Endothelial cell of umbilical vein (primary cell): ENCODE measurements around the gene CSNK1D. TPM values are rescaled to one million over a fixed set of nuclear protein-coding genes. Genes with fewer than 3 reads are reported as not detected.

ENCODE experiments used
- BruUV-seq: library from RNA; stranded (reverse); fragments of 400-500 nt; replicated peaks from 2 replicates; lab custom pipeline; 2021; lab: Mats Ljungman, UMichigan
- CTCF ChIA-PET: fragments of 300-600, 350-600 bp; sonication (Branson Sonifier 250); formaldehyde crosslinking; loops from one replicate; lab custom pipeline; 2021; ENCODE audit warnings: antibody characterized with exemption, inconsistent platforms; lab: Charles Lee
- POLR2A ChIA-PET: fragments of 300-600, 350-600 bp; sonication (Branson Sonifier 250); formaldehyde crosslinking; loops from one replicate; lab custom pipeline; 2021; ENCODE audit warnings: antibody characterized with exemption, inconsistent platforms; lab: Charles Lee
- DNase-seq: peaks from one replicate; pipeline ENCODE4 v3.0.0-alpha.2; 2011; ENCODE audit warnings: low read depth, low spot score
- FAIRE-seq: peaks from 2 replicates; lab custom pipeline; 2011; peaks lifted over from hg19 to GRCh38; lab: Jason Lieb, UNC
- H2AFZ ChIP-seq: 2 replicates; pipeline ENCODE4 v1.6.0; 2012; ENCODE audit warnings: low read depth, low read length, control low read depth, inconsistent platforms
- H3K27ac ChIP-seq: 2 replicates; pipeline ENCODE4 v1.5.1; 2011; ENCODE audit warnings: low read depth, mild to moderate bottlenecking, control low read depth, low read length, moderate library complexity; ENCODE audit not compliant: insufficient read depth
- H3K27me3 ChIP-seq, 2 experiments: 2 replicates each; pipeline versions ENCODE4 v1.6.0 to v1.6.1; 2011; ENCODE audit warnings: low read length in 2 of 2, mixed read lengths in 1 of 2; ENCODE audit not compliant: control insufficient read depth in 2 of 2, insufficient read depth in 2 of 2
- H3K36me3 ChIP-seq, 2 experiments: 2 replicates in 1 of 2; 3 replicates in 1 of 2; pipeline ENCODE4 v1.5.1; 2011; ENCODE audit warnings: low read length in 2 of 2, mild to moderate bottlenecking in 1 of 2, moderate library complexity in 1 of 2; ENCODE audit not compliant: control insufficient read depth in 2 of 2, insufficient read depth in 2 of 2; ENCODE audit errors: extremely low read depth in 1 of 2
- H3K4me1 ChIP-seq: 3 replicates; pipeline ENCODE4 v1.5.1; 2011; ENCODE audit warnings: mild to moderate bottlenecking, low read length; ENCODE audit not compliant: control insufficient read depth, insufficient read depth; ENCODE audit errors: extremely low read depth
- H3K4me2 ChIP-seq: 2 replicates; pipeline ENCODE4 v1.6.1; 2011; ENCODE audit warnings: low read length, control low read depth, mixed read lengths; ENCODE audit not compliant: insufficient read depth
- H3K4me3 ChIP-seq, 3 experiments: fragments of 200-600 bp in 1 of 3; sonication (generic), shearing (Covaris generic) in 1 of 3; replicated peaks in 1 of 3; 2 replicates each; pipeline ENCODE4 v1.5.1; 2011 to 2016; ENCODE audit warnings: control low read depth in 3 of 3, low read length in 3 of 3, mild to moderate bottlenecking in 2 of 3, inconsistent platforms in 1 of 3, low read depth in 1 of 3, moderate library complexity in 1 of 3; ENCODE audit not compliant: insufficient read depth in 1 of 3
- H3K79me2 ChIP-seq: 2 replicates; pipeline ENCODE4 v1.6.0; 2012; ENCODE audit warnings: low read length, inconsistent platforms; ENCODE audit not compliant: control insufficient read depth, insufficient read depth
- H3K9ac ChIP-seq: replicated peaks from 2 replicates; pipeline ENCODE3; 2011; ENCODE audit warnings: low read length, control low read depth; ENCODE audit not compliant: insufficient read depth; ENCODE audit errors: extremely low read depth
- H3K9me1 ChIP-seq: replicated peaks from 3 replicates; pipeline ENCODE4 v1.6.0; 2011; ENCODE audit warnings: mild to moderate bottlenecking, low read length; ENCODE audit not compliant: control insufficient read depth, insufficient read depth; ENCODE audit errors: extremely low read depth
- H3K9me3 ChIP-seq: replicated peaks from 2 replicates; pipeline ENCODE4 v1.5.1; 2012; ENCODE audit warnings: low read length, inconsistent platforms; ENCODE audit not compliant: control insufficient read depth, insufficient read depth
- H4K20me1 ChIP-seq: replicated peaks from 2 replicates; pipeline ENCODE3; 2011; ENCODE audit warnings: mild to moderate bottlenecking, low read length; ENCODE audit not compliant: control insufficient read depth, insufficient read depth; ENCODE audit errors: extremely low read depth
- EZH2 ChIP-seq: IDR thresholded peaks from 2 replicates; pipeline ENCODE4 v1.6.1; 2012; ENCODE audit warnings: borderline replicate concordance, low read depth, mild to moderate bottlenecking, moderate library complexity, low read length, inconsistent platforms; ENCODE audit not compliant: severe bottlenecking
- FOS ChIP-seq: IDR thresholded peaks from 2 replicates; pipeline ENCODE4 v1.6.1; 2011; ENCODE audit warnings: mild to moderate bottlenecking, low read length, moderate library complexity, borderline replicate concordance; ENCODE audit not compliant: insufficient read depth
- GATA2 ChIP-seq: IDR thresholded peaks from 2 replicates; pipeline ENCODE4 v1.7.0; 2011; ENCODE audit warnings: low read depth, mild to moderate bottlenecking, moderate library complexity, mixed read lengths, low read length; ENCODE audit not compliant: insufficient read length, insufficient read depth
- JUN ChIP-seq: IDR thresholded peaks from 2 replicates; pipeline ENCODE4 v1.6.1; 2011; ENCODE audit warnings: borderline replicate concordance, low read depth; ENCODE audit not compliant: insufficient read length, insufficient read depth
- MYC ChIP-seq: IDR thresholded peaks from one replicate; pipeline ENCODE4 v1.6.1; 2011; ENCODE audit warnings: mild to moderate bottlenecking, low read depth, low read length
- POLR2A ChIP-seq: IDR thresholded peaks from 2 replicates; pipeline ENCODE4 v1.6.1; 2012; ENCODE audit warnings: low read depth, mild to moderate bottlenecking, control low read depth, low read length
- POLR2AphosphoS5 ChIP-seq: IDR thresholded peaks from 2 replicates; pipeline ENCODE4 v1.6.1; 2012; ENCODE audit warnings: low read depth, mild to moderate bottlenecking, control low read depth, low read length, moderate library complexity; ENCODE audit not compliant: insufficient read depth
- dilution Hi-C: fragments of 300-500 bp; cut with MboI; formaldehyde crosslinking; loops from one replicate; pipeline ENCODE4 v1.15.0; 2019; ENCODE audit warnings: low sequenced_read_pairs; ENCODE audit not compliant: extremely low pct_ligation_motif_present
- intact Hi-C: fragments of 100-400 bp; cut with micrococcal nuclease; formaldehyde crosslinking; loops from one replicate; pipeline ENCODE4 v1.10.0; 2022
- polyA plus RNA-seq, 4 experiments: library from polyadenylated mRNA; depleted of rRNA in 3 of 4; stranded (reverse) in 3 of 4; unstranded in 1 of 4; fragments of >200 nt; gene quantifications; 2 replicates each; pipeline versions ENCODE4 v1.2.1 to v1.2.3, GENCODE V29; 2011 to 2012; ENCODE audit warnings: missing spikeins in 1 of 4
- total RNA-seq: library from RNA; stranded (reverse); gene quantifications from 2 replicates; pipeline ENCODE4 v1.2.3, GENCODE V29; 2021
- TF ChIP-seq, protein P1 (sequence below), 2 donors: IDR thresholded peaks; 1 replicate in 1 of 2; 2 replicates in 1 of 2; pipeline ENCODE4 v1.5.1; 2011; ENCODE audit warnings: low read length in 2 of 2, mild to moderate bottlenecking in 2 of 2, moderate library complexity in 2 of 2, control low read depth in 1 of 2, inconsistent platforms in 1 of 2, low read depth in 1 of 2; ENCODE audit not compliant: insufficient read depth in 1 of 2; ENCODE audit errors: extremely low read depth in 1 of 2
- TF ChIP-seq, protein P2 (sequence below): IDR thresholded peaks from 2 replicates; pipeline ENCODE4 v1.6.1; 2011; ENCODE audit not compliant: insufficient read depth, insufficient read length

CSNK1D gene
- total and polyA plus RNA-seq, 2 donors (not counting 3 experiments of a cell fraction or from before 2014, with no cell fraction given) = 127 to 155 TPM

DNA sequence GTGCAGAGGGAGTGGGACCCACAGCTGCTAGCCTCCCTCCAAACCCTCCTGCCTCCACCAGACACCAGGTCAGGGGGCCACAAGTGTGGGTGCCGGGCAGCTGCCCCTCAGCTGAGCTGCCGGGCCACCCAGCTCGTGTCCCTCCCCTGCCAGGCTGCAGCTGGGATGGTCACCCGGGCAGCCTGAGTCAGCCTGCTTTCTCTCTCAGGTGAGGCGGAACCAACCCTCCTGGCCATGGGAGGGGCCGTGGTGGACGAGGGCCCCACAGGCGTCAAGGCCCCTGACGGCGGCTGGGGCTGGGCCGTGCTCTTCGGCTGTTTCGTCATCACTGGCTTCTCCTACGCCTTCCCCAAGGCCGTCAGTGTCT, 37.7 kb downstream of the CSNK1D start:
- Histone ChIP-seq H3K9me1 (no peaks in the 10 kb centered on the region), H3K4me2 (no peak overlapping the region), H3K27me3 (no peaks in the 10 kb centered on the region), H3K9ac (no peak overlapping the region), H2AFZ (no peak overlapping the region), H3K9me3 (no peaks in the 10 kb centered on the region), H3K36me3 (peaks cover 0 to 24% of the 10 kb centered on the region in 2 experiments), H4K20me1 (no peaks in the 10 kb centered on the region), H3K27ac (no peak overlapping the region), H3K4me1 (peaks cover 17% of the 10 kb centered on the region), H3K4me3 (no peak overlapping the region), H3K79me2 (peaks cover 64% of the 10 kb centered on the region)
- no TSS peak for BruUV-seq
- dilution Hi-C loops (no loop called here), intact Hi-C loops (loop anchor here (2.0 to 10.0 kb wide), 2 partner anchors 85 to 201 kb away; partner anchors contain the start of genes DCXR and RAC3)
- no peak for FAIRE-seq
- no peak for DNase-seq
- TF ChIP-seq GATA2 = no peak
- no peak for TF ChIP-seq MYC
- TF ChIP-seq, protein P1, sequence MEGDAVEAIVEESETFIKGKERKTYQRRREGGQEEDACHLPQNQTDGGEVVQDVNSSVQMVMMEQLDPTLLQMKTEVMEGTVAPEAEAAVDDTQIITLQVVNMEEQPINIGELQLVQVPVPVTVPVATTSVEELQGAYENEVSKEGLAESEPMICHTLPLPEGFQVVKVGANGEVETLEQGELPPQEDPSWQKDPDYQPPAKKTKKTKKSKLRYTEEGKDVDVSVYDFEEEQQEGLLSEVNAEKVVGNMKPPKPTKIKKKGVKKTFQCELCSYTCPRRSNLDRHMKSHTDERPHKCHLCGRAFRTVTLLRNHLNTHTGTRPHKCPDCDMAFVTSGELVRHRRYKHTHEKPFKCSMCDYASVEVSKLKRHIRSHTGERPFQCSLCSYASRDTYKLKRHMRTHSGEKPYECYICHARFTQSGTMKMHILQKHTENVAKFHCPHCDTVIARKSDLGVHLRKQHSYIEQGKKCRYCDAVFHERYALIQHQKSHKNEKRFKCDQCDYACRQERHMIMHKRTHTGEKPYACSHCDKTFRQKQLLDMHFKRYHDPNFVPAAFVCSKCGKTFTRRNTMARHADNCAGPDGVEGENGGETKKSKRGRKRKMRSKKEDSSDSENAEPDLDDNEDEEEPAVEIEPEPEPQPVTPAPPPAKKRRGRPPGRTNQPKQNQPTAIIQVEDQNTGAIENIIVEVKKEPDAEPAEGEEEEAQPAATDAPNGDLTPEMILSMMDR (IDR thresholded peaks at IDR 0.05; ENCODE audit: extremely low read depth in 1 of 2, insufficient read depth in 1 of 2, low read depth in 1 of 2, low read length in 2 of 2) = no peak
- no peak for TF ChIP-seq EZH2
- TF ChIP-seq, protein P2, sequence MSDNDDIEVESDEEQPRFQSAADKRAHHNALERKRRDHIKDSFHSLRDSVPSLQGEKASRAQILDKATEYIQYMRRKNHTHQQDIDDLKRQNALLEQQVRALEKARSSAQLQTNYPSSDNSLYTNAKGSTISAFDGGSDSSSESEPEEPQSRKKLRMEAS = no peak
- no peak for TF ChIP-seq POLR2A
- no peak for TF ChIP-seq POLR2AphosphoS5
- no peak for TF ChIP-seq JUN
- TF ChIP-seq FOS = no peak
- ChIA-PET POLR2A (interaction anchor here (0.8 kb wide), 1 partner anchor 62 kb away, joined by 3 read pairs; no protein-coding TSS in a partner anchor), CTCF (interaction anchor here (0.9 to 8.8 kb wide), 15 partner anchors 10 to 308 kb away, joined by 3 to 104 read pairs (median 4); partner anchors contain the start of genes CENPX, CSNK1D, DCXR and LRRC45)
